ENCODE measurements around the gene SFSWAP.

DNA sequence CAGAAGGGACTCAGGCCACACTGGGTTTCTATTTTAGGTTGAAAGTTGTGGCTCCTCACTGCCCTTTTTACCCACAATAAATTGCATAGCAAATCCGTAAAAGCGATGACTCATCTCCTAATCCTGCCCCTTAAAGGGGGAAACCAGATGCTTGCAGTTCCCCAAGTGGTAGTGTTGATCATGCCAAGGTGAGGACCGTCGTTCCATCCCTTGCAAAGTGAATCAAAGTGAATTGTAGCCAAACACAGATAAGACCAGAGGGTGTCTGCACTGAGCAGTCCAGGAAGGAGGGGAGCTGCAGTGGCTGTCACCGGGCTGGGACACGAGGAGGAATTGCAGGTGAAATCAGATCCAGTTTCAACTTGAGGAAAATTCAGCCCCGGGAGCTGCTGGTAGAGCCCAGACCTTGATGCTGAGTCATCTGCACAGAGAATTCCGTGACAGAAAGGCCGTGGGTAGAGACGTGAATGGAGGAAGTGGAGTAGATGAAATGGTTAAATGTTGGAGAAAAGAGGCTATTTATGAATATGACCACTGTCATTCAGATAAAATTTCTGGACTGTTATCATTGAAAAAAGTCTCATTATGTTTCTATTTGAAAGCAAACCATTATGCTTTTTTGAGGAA, 73.1 kb downstream of the SFSWAP start:
- TF ChIP-seq EZH2 (IDR thresholded peaks at IDR 0.05): no peak
- no peak for TF ChIP-seq CTCF (IDR thresholded peaks at IDR 0.05 in 2 of 3, conservative IDR thresholded peaks at IDR 0.05 in 1 of 3; ENCODE audit: borderline replicate concordance in 1 of 3, insufficient read depth in 1 of 3, low read depth in 2 of 3, low read length in 2 of 3)
- peak; percentile 48; the same call in 1 of the 2 replicates for TF ChIP-seq CEBPB (IDR thresholded peaks at IDR 0.05; ENCODE audit: low read depth)
- TF ChIP-seq RAD21 (IDR thresholded peaks at IDR 0.05; ENCODE audit: low read depth): peak; percentile 26; the same call in 1 of the 2 replicates
- TF ChIP-seq, protein P1, sequence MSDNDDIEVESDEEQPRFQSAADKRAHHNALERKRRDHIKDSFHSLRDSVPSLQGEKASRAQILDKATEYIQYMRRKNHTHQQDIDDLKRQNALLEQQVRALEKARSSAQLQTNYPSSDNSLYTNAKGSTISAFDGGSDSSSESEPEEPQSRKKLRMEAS (IDR thresholded peaks at IDR 0.05): peak; percentile 85
- no peak for TF ChIP-seq ELF1 (IDR thresholded peaks at IDR 0.05; ENCODE audit: borderline replicate concordance, low read depth)
- TF ChIP-seq EZH2phosphoT487 (IDR thresholded peaks at IDR 0.05; ENCODE audit: borderline replicate concordance): no peak
- TF ChIP-seq, protein P2, sequence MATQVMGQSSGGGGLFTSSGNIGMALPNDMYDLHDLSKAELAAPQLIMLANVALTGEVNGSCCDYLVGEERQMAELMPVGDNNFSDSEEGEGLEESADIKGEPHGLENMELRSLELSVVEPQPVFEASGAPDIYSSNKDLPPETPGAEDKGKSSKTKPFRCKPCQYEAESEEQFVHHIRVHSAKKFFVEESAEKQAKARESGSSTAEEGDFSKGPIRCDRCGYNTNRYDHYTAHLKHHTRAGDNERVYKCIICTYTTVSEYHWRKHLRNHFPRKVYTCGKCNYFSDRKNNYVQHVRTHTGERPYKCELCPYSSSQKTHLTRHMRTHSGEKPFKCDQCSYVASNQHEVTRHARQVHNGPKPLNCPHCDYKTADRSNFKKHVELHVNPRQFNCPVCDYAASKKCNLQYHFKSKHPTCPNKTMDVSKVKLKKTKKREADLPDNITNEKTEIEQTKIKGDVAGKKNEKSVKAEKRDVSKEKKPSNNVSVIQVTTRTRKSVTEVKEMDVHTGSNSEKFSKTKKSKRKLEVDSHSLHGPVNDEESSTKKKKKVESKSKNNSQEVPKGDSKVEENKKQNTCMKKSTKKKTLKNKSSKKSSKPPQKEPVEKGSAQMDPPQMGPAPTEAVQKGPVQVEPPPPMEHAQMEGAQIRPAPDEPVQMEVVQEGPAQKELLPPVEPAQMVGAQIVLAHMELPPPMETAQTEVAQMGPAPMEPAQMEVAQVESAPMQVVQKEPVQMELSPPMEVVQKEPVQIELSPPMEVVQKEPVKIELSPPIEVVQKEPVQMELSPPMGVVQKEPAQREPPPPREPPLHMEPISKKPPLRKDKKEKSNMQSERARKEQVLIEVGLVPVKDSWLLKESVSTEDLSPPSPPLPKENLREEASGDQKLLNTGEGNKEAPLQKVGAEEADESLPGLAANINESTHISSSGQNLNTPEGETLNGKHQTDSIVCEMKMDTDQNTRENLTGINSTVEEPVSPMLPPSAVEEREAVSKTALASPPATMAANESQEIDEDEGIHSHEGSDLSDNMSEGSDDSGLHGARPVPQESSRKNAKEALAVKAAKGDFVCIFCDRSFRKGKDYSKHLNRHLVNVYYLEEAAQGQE (IDR thresholded peaks at IDR 0.05; ENCODE audit: low read depth): no peak
- TF ChIP-seq POLR2A (IDR thresholded peaks at IDR 0.05; ENCODE audit: borderline replicate concordance, extremely low read depth, insufficient read depth, insufficient read length): no peak
- TF ChIP-seq ZNF274 (IDR thresholded peaks at IDR 0.05; ENCODE audit: low read depth, low read length): no peak
- TF ChIP-seq YY1 (IDR thresholded peaks at IDR 0.05; ENCODE audit: extremely low read depth, insufficient replicate concordance, low read depth, low read length): no peak
- peak; percentile 64; the same call in 1 of the 2 replicates for TF ChIP-seq SRF (IDR thresholded peaks at IDR 0.05; ENCODE audit: low read depth)
